HL-60 (cell line): ENCODE results near the gene ACTL10.

Source experiments
- DNase-seq, 2 experiments: peaks; one replicate each; pipeline ENCODE4 v3.0.0-alpha.2; 2010 to 2020; ENCODE audit warnings: low read depth in 1 of 2, low spot score in 1 of 2
- H3K27ac ChIP-seq: fragments of 250-450 bp; sonication (Bioruptor Pico); replicated peaks from 2 replicates; pipeline ENCODE4 v1.5.1; 2020; ENCODE audit warnings: mild to moderate bottlenecking, moderate library complexity
- H3K27me3 ChIP-seq: fragments of 250-450 bp; sonication (Bioruptor Pico); 2 replicates; pipeline ENCODE4 v1.5.1; 2021; ENCODE audit warnings: mild to moderate bottlenecking, moderate library complexity; ENCODE audit not compliant: insufficient read depth, poor library complexity, severe bottlenecking
- H3K4me3 ChIP-seq: replicated peaks from 2 replicates; pipeline ENCODE4 v1.5.1; 2011; ENCODE audit warnings: mild to moderate bottlenecking, control low read depth, low read length; ENCODE audit not compliant: insufficient read depth
- CTCF ChIP-seq: IDR thresholded peaks from one replicate; pipeline ENCODE4 v1.5.1; 2011; ENCODE audit warnings: low read length, control low read depth, inconsistent platforms; ENCODE audit not compliant: insufficient read depth
- GABPA ChIP-seq: IDR thresholded peaks from 2 replicates; pipeline ENCODE4 v1.6.1; 2012; ENCODE audit warnings: low read depth
- POLR2AphosphoS5 ChIP-seq: IDR thresholded peaks from 2 replicates; pipeline ENCODE4 v1.6.1; 2012; ENCODE audit warnings: low read depth
- REST ChIP-seq: IDR thresholded peaks from 2 replicates; pipeline ENCODE4 v1.6.1; 2012; ENCODE audit warnings: low read depth; ENCODE audit not compliant: insufficient replicate concordance
- SPI1 ChIP-seq: IDR thresholded peaks from 2 replicates; pipeline ENCODE4 v1.6.1; 2012; ENCODE audit warnings: low read depth, mild to moderate bottlenecking, borderline replicate concordance

Gene ACTL10

GRCh38 chr20:33659341-33660034 is 7.3 kb upstream of the ACTL10 start:
- DNase-seq: no peak
- no peak overlapping the region for H3K27ac ChIP-seq
- H3K27me3 ChIP-seq: no peaks in the 10 kb centered on the region
- no peak overlapping the region for H3K4me3 ChIP-seq
- TF ChIP-seq SPI1: no peak
- TF ChIP-seq POLR2AphosphoS5: no peak
- TF ChIP-seq CTCF: no peak
- TF ChIP-seq REST: no peak
- TF ChIP-seq GABPA: no peak

GRCh38 chr20:33660035-33660684 is 6.6 kb upstream of the ACTL10 start:
- no peak for DNase-seq
- H3K27ac ChIP-seq: no peak overlapping the region
- TF ChIP-seq SPI1 (no peak), REST (no peak), CTCF (no peak), GABPA (no peak), POLR2AphosphoS5 (no peak)
- no peak overlapping the region for H3K4me3 ChIP-seq
- H3K27me3 ChIP-seq: no peaks in the 10 kb centered on the region

- no peak overlapping the region for H3K27ac ChIP-seq
- H3K4me3 ChIP-seq: no peak overlapping the region
- TF ChIP-seq GABPA: no peak
- no peak for TF ChIP-seq POLR2AphosphoS5
- TF ChIP-seq REST: no peak
- TF ChIP-seq SPI1: no peak
- TF ChIP-seq CTCF: no peak
- no peak for DNase-seq
- H3K27me3 ChIP-seq: no peaks in the 10 kb centered on the region
These were observed 6.1 kb upstream of the ACTL10 start for GRCh38 chr20:33660685-33661058.
